Activated CD4-positive, alpha-beta T cell treated with anti-CD3 and anti-CD28 coated beads, Interleukin-2, amount 10 ng/mL, durations not matched to agents 24 days and 14 days (primary cell): Measurements from ENCODE around the gene TEDC2. TPM values are rescaled to one million over a fixed set of nuclear protein-coding genes. Genes with fewer than 3 reads are reported as not detected.

Experiments used
- DNase-seq: peaks from one replicate; pipeline ENCODE4 v3.0.0; 2022
- H3K27ac Mint-ChIP-seq: one replicate; pipeline ENCODE4 v1.8.0; 2022; ENCODE audit warnings: mild to moderate bottlenecking, mixed read lengths
- H3K27me3 Mint-ChIP-seq: one replicate; pipeline ENCODE4 v1.8.0; 2022; ENCODE audit warnings: mixed read lengths
- H3K36me3 Mint-ChIP-seq: one replicate; pipeline ENCODE4 v1.8.0; 2022; ENCODE audit warnings: low read depth, mild to moderate bottlenecking, mixed read lengths
- H3K4me1 Mint-ChIP-seq: one replicate; pipeline ENCODE4 v1.8.0; 2021; ENCODE audit warnings: mixed read lengths
- H3K4me3 Mint-ChIP-seq: one replicate; pipeline ENCODE4 v1.8.0; 2022; ENCODE audit warnings: mild to moderate bottlenecking, moderate library complexity, mixed read lengths
- H3K9me3 Mint-ChIP-seq: one replicate; pipeline ENCODE4 v1.8.0; 2021; ENCODE audit warnings: mixed read lengths
- intact Hi-C: fragments of 100-400 bp; cut with micrococcal nuclease; formaldehyde crosslinking; loops from one replicate; pipeline ENCODE4 v1.15.1; 2023
- total RNA-seq: library from RNA; stranded (reverse); gene quantifications from 2 replicates; pipeline ENCODE4 v1.2.3, GENCODE V29; 2022

TEDC2 gene
- total RNA-seq, 1 donor from 2014 or later: 41.7 TPM

- peaks cover 50% of the 10 kb centered on the region for H3K36me3 Mint-ChIP-seq
- H3K27me3 Mint-ChIP-seq: no peaks in the 10 kb centered on the region
- intact Hi-C loops: no loop called here
- no peaks in the 10 kb centered on the region for H3K4me1 Mint-ChIP-seq
- H3K9me3 Mint-ChIP-seq: no peaks in the 10 kb centered on the region
- H3K27ac Mint-ChIP-seq: no peak overlapping the region
- no peak overlapping the region for H3K4me3 Mint-ChIP-seq
- DNase-seq: no peak
These were observed 10.8 kb upstream of the TEDC2 start for GRCh38 chr16:2449118-2449517.

DNA sequence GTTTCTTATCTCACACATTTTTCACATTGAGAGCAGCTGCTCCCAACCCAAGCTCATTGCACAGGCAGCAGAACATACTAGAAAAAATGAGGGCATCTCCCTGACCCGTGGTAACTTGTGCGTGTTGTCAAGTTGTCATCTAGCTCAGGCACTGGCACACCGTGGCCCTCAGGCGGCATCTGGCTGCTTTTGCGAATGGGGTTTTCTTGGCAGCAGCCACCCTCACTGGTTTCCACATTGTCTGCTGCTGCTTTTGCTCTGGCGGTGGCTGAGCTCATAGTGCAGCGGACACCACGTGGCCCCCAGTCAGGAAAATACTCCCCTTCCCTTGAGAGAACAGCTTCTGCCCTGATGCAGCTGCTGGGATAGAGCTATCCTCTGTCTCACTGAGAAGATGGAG, 9.4 kb upstream of the TEDC2 start:
- intact Hi-C loops: no loop called here
- no peaks in the 10 kb centered on the region for H3K27me3 Mint-ChIP-seq
- no peak overlapping the region for H3K4me3 Mint-ChIP-seq
- peaks cover 45% of the 10 kb centered on the region for H3K36me3 Mint-ChIP-seq
- no peak for DNase-seq
- no peaks in the 10 kb centered on the region for H3K4me1 Mint-ChIP-seq
- H3K27ac Mint-ChIP-seq: no peak overlapping the region
- H3K9me3 Mint-ChIP-seq: no peaks in the 10 kb centered on the region

DNA sequence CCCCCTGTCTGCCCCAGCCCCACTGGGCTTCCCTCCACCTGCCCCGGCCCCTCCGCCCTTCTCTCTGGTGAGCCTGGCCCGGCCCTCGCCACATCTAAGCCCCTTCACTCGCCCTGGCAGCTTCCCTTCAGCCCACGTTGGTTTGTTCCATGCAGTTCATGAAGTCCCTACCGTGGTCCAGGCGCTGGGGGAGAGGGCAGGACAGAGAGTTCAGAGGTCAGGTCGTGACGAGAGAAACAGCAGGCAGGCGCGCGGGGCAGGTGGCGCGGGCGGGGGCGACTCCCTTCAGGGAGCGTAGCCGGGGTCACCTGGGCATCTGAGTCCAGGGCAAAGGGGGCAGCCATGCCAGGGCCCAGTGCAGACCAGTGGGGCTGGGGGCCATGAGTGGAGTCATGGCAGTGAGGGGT, 8.9 kb upstream of the TEDC2 start:
- no peaks in the 10 kb centered on the region for H3K27me3 Mint-ChIP-seq

DNA sequence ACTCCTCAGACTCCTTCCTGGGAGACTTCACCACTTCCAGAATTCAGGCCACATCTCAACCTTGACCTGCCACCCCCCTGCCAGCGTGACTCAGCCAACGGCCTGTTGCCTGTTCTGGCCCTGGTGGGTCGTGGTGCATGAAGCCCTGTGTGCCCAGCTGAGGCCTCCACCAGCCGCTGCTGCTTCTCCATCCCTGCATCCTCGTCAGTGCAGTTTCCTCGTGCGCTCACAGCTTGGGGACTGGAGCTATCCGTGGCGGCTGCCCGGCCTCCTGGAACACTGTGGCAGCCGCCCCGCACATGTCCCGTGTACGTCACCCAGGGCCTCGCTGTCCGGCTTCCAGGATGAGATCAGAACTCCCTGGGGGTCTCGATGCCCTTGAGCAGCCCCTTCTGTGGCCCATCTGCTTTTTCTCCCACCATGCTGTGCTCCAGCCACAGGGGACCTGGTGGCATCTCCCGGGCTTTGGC, 8.0 kb upstream of the TEDC2 start:
- Mint-ChIP-seq H3K27me3 (no peaks in the 10 kb centered on the region), H3K36me3 (peaks cover 46% of the 10 kb centered on the region), H3K9me3 (no peaks in the 10 kb centered on the region), H3K4me1 (no peaks in the 10 kb centered on the region), H3K4me3 (no peak overlapping the region), H3K27ac (no peak overlapping the region)
- intact Hi-C loops: no loop called here
- no peak for DNase-seq

More for the DNA sequence above, 8.9 kb upstream of the TEDC2 start:
- H3K4me1 Mint-ChIP-seq: no peaks in the 10 kb centered on the region
- H3K4me3 Mint-ChIP-seq: no peak overlapping the region
- peaks cover 48% of the 10 kb centered on the region for H3K36me3 Mint-ChIP-seq
- no peak for DNase-seq
- H3K9me3 Mint-ChIP-seq: no peaks in the 10 kb centered on the region
- intact Hi-C loops: no loop called here
- H3K27ac Mint-ChIP-seq: no peak overlapping the region

- Mint-ChIP-seq H3K9me3 (no peaks in the 10 kb centered on the region), H3K36me3 (peaks cover 49% of the 10 kb centered on the region), H3K27me3 (no peaks in the 10 kb centered on the region), H3K4me1 (no peaks in the 10 kb centered on the region), H3K27ac (no peak overlapping the region), H3K4me3 (no peak overlapping the region)
- no peak for DNase-seq
- intact Hi-C loops: no loop called here
These were observed 7.3 kb upstream of the TEDC2 start for GRCh38 chr16:2452650-2453049.

GRCh38 chr16:2455081-2455845, 4.6 kb upstream of the TEDC2 start:
- no peaks in the 10 kb centered on the region for H3K27me3 Mint-ChIP-seq
- H3K27ac Mint-ChIP-seq: no peak overlapping the region
- H3K4me3 Mint-ChIP-seq: no peak overlapping the region
- H3K9me3 Mint-ChIP-seq: no peaks in the 10 kb centered on the region
- peaks cover 4% of the 10 kb centered on the region for H3K4me1 Mint-ChIP-seq
- H3K36me3 Mint-ChIP-seq: peaks cover 40% of the 10 kb centered on the region
- no peak for DNase-seq
- intact Hi-C loops: no loop called here

DNA sequence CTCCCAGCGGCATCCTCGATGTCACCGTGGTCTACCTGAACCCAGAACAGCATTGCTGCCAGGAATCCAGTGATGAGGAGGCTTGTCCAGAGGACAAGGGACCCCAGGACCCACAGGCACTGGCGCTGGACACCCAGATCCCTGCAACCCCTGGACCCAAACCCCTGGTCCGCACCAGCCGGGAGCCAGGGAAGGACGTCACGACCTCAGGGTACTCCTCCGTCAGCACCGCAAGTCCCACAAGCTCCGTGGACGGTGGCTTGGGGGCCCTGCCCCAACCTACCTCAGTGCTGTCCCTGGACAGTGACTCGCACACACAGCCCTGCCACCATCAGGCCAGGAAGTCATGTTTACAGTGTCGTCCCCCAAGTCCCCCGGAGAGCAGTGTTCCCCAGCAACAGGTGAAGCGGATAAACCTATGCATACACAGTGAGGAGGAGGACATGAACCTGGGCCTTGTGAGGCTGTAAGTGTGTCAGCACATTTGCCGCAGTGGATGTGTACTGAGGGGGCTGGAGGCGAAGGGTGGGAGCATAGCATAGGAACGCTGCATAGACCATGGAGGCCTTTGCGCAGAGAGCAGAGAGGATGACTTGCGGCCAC, 3.3 kb upstream of the TEDC2 start:
- H3K4me3 Mint-ChIP-seq: no peak overlapping the region
- intact Hi-C loops: no loop called here
- H3K9me3 Mint-ChIP-seq: no peaks in the 10 kb centered on the region
- H3K27ac Mint-ChIP-seq: no peak overlapping the region
- H3K36me3 Mint-ChIP-seq: peaks cover 33% of the 10 kb centered on the region
- H3K27me3 Mint-ChIP-seq: no peaks in the 10 kb centered on the region
- H3K4me1 Mint-ChIP-seq: peaks cover 4% of the 10 kb centered on the region
- DNase-seq: no peak

DNA sequence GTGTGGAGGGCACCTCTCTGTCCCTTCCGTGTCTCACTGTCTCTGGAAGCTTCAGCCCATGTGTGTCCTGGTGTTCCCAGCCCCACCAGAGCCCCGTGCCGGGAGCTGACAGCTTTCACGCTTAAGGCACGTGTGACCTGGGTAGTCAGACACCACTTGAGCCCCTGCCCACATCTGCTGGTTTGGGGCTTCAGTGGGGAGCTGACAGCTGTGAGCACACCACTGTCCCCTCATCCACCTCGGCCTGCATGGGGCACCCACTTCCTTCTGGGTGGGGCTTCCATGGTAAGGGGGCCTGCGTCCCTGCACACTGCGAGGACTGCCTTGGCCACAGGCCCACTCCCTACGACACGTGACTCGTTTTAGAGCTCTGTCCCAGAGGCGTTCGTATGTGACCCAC, 2.6 kb upstream of the TEDC2 start:
- Mint-ChIP-seq H3K27ac (no peak overlapping the region), H3K27me3 (no peaks in the 10 kb centered on the region), H3K36me3 (peaks cover 32% of the 10 kb centered on the region), H3K4me1 (peaks cover 4% of the 10 kb centered on the region), H3K4me3 (no peak overlapping the region), H3K9me3 (no peaks in the 10 kb centered on the region)
- intact Hi-C loops: no loop called here
- no peak for DNase-seq

DNA sequence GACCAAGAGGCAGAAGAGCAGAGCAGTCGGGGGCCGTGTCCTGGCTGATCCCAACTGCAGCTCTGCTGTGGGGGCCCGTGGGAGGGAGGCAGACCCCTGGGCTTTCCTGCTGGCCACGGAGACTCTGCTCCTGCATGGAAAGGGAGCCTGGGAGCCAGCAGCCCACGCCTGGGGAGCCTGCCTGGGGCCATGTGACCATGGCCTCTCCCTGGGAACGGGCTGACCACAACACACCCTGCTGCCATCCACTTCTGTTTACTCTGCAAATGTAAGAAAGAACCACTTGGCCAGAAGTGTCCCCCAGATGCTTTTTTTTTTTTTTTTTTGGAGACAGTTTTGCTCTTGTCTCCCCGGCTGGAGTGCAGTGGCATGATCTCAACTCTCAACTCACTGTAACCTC, 2.0 kb upstream of the TEDC2 start:
- intact Hi-C loops: no loop called here
- Mint-ChIP-seq H3K9me3 (no peaks in the 10 kb centered on the region), H3K36me3 (peaks cover 27% of the 10 kb centered on the region), H3K4me3 (no peak overlapping the region), H3K27me3 (no peaks in the 10 kb centered on the region), H3K27ac (no peak overlapping the region), H3K4me1 (peaks cover 4% of the 10 kb centered on the region)
- DNase-seq: no peak

GRCh38 chr16:2458887-2459646, 842 bp upstream of the TEDC2 start:
- Mint-ChIP-seq H3K27me3 (no peaks in the 10 kb centered on the region), H3K4me3 (peak overlapping the region; percentile 89), H3K36me3 (peaks cover 22% of the 10 kb centered on the region), H3K4me1 (peaks cover 4% of the 10 kb centered on the region), H3K9me3 (no peaks in the 10 kb centered on the region), H3K27ac (peak overlapping the region; percentile 91)
- intact Hi-C loops: no loop called here
- no peak for DNase-seq

DNA sequence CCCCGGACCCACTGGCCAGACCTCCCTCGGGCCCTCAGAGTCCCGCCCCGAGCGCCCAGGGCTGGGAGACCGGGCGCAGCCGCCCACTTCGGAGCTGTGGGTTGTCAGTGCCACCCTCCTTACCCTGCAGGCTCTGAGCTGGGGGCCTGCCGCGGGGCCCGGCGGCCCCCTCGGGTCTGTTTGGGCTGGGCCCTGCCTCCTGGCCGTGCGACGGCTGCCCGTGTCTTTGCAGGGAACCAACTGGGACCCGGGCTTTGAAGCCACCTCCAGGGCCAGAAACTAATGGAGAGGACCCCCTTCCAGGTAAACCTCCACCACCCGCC, 443 bp downstream of the TEDC2 start:
- intact Hi-C loops: loop anchor here (1.0 kb wide), 1 partner anchor 15 kb away; the partner anchor contains the start of gene TBC1D24
- Mint-ChIP-seq H3K4me1 (peaks cover 4% of the 10 kb centered on the region), H3K9me3 (no peaks in the 10 kb centered on the region), H3K27ac (no peak overlapping the region), H3K36me3 (peaks cover 20% of the 10 kb centered on the region), H3K27me3 (no peaks in the 10 kb centered on the region), H3K4me3 (peak overlapping the region; percentile 89)
- no peak for DNase-seq

DNA sequence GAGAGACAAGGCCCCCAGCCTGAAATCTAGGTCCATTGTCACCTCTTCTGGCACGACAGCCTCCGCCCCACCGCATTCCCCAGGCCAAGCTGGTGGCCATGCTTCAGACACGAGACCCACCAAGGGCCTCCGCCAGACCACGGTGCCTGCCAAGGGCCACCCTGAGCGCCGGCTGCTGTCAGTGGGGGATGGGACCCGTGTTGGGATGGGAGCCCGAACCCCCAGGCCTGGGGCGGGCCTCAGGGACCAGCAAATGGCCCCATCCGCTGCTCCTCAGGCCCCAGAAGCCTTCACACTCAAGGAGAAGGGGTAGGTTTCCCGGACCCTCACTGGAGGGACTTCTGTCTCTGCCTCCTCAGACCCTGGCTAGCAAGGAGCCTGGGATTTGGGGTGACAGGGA, 1.0 kb downstream of the TEDC2 start:
- Mint-ChIP-seq H3K27ac (no peak overlapping the region), H3K9me3 (no peaks in the 10 kb centered on the region), H3K36me3 (peaks cover 15% of the 10 kb centered on the region), H3K4me3 (peak overlapping the region; percentile 89), H3K27me3 (no peaks in the 10 kb centered on the region), H3K4me1 (peaks cover 4% of the 10 kb centered on the region)
- intact Hi-C loops: loop anchor here (1.0 kb wide), 1 partner anchor 14 kb away; the partner anchor contains the start of gene TBC1D24
- DNase-seq: no peak

DNA sequence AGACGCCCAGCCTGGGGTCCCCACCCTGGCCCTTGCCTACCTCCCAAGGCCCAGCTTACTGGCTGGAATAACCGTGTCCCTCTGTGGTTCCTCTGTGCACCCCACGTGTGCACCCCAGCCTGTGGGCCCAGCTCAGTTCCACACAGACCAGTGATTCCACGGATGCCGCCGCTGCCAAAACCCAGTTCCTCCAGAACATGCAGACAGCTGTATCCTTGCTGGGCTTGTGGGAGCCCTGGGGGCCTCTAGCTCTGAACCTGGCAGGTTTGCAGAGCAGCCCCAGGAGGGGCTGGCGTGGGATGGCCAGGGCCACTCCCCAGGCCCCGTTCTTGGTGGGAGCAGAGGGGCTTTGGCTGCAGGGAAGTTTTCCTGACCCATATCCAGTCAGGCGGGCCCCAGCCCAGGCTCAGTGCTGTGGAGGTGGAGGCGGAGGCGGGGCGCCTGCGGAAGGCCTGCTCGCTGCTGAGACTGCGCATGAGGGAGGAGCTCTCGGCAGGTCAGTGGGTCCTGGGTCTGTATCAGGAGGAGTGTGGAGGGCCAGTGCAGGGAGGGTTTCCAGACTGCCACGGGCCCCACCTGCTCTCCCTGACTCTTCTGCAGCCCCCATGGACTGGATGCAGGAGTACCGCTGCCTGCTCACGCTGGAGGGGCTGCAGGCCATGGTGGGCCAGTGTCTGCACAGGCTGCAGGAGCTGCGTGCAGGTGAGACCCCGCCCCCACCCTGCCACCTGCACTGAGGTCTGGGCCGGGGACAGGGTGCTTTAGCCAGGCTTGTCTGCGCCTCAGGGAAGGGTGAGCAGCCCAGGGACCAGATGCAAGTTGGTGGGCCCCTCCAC, 2.3 kb downstream of the TEDC2 start:
- peaks cover 2% of the 10 kb centered on the region for H3K27me3 Mint-ChIP-seq
- no peak overlapping the region for H3K4me3 Mint-ChIP-seq
- H3K4me1 Mint-ChIP-seq: peaks cover 6% of the 10 kb centered on the region
- no peaks in the 10 kb centered on the region for H3K9me3 Mint-ChIP-seq
- DNase-seq: no peak
- no peak overlapping the region for H3K27ac Mint-ChIP-seq
- peaks cover 8% of the 10 kb centered on the region for H3K36me3 Mint-ChIP-seq
- intact Hi-C loops: no loop called here
